ENCODE results near the gene TNFSF10. TPM values are rescaled to one million over a fixed set of nuclear protein-coding genes. Genes with fewer than 3 reads are reported as not detected.

Gene TNFSF10
- polyA plus RNA-seq, 2 of the 4 experiments (the other 2 are of a cell fraction): 0.48 to 0.92 TPM

DNA sequence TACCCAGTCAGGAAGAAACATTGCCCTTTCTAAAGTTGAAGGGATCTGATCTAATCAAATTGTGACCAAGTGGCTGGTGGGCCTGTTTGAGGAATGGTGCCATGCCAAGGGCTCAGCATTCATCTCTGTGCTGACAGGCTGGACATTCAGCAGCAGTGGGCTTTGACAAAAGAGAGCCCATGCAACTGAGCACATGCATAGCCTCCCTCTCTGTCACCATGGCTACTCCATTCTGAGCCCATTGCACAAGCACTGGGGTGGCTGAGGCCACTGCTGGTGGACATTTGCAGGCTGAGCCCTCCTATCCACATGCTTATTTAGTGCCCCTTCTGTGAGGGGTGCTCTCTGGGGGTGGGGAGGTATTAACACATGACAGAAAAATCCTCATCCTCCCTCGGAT, 28.6 kb upstream of the TNFSF10 start:
- DNase-seq (ENCODE audit: low read depth in 1 of 2, low spot score in 1 of 2) (no peak), ATAC-seq (no peak), FAIRE-seq (no peak)
- ChIA-PET POLR2A (no interaction called here), CTCF (interaction anchor here (0.5 kb wide), 1 partner anchor 46 kb away, joined by 3 read pairs; no protein-coding TSS in a partner anchor)
- Histone ChIP-seq H3K27ac (no peak overlapping the region), H3K4me1 (peaks cover 21% of the 10 kb centered on the region; the same call in 1 of the 3 replicates), H3K9me3 (no peaks in the 10 kb centered on the region), H3K4me2 (no peak overlapping the region), H3K4me3 (no peak overlapping the region)
- 94% methylated on average over 1 of the region's 1 CpG for WGBS (ENCODE audit: missing lambda C conversion rate)
- TF ChIP-seq RARB (CRISPR knock-in tag; IDR thresholded peaks at IDR 0.05) (no peak), TFCP2L1 (CRISPR knock-in tag; IDR thresholded peaks at IDR 0.05) (no peak), KDM5A (IDR thresholded peaks at IDR 0.05) (no peak), ZFP36 (IDR thresholded peaks at IDR 0.05; ENCODE audit: borderline replicate concordance, partially characterized antibody) (no peak), TP53 (CRISPR knock-in tag; IDR thresholded peaks at IDR 0.05) (no peak), EHMT2 (IDR thresholded peaks at IDR 0.05; ENCODE audit: low read depth) (no peak), SREBF2 (IDR thresholded peaks at IDR 0.05) (no peak), CHD4 (IDR thresholded peaks at IDR 0.05; ENCODE audit: borderline replicate concordance) (no peak), MYC (IDR thresholded peaks at IDR 0.05; ENCODE audit: borderline replicate concordance, low read length) (no peak)
- TF ChIP-seq, protein P1, sequence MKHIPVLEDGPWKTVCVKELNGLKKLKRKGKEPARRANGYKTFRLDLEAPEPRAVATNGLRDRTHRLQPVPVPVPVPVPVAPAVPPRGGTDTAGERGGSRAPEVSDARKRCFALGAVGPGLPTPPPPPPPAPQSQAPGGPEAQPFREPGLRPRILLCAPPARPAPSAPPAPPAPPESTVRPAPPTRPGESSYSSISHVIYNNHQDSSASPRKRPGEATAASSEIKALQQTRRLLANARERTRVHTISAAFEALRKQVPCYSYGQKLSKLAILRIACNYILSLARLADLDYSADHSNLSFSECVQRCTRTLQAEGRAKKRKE (CRISPR knock-in tag; IDR thresholded peaks at IDR 0.05; ENCODE audit: low read depth): no peak
- TF ChIP-seq, protein P2, sequence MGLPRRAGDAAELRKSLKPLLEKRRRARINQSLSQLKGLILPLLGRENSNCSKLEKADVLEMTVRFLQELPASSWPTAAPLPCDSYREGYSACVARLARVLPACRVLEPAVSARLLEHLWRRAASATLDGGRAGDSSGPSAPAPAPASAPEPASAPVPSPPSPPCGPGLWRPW (IDR thresholded peaks at IDR 0.05): no peak
- TF ChIP-seq, protein P3, sequence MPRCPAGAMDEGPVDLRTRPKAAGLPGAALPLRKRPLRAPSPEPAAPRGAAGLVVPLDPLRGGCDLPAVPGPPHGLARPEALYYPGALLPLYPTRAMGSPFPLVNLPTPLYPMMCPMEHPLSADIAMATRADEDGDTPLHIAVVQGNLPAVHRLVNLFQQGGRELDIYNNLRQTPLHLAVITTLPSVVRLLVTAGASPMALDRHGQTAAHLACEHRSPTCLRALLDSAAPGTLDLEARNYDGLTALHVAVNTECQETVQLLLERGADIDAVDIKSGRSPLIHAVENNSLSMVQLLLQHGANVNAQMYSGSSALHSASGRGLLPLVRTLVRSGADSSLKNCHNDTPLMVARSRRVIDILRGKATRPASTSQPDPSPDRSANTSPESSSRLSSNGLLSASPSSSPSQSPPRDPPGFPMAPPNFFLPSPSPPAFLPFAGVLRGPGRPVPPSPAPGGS (IDR thresholded peaks at IDR 0.05): no peak
- TF ChIP-seq, protein P4, sequence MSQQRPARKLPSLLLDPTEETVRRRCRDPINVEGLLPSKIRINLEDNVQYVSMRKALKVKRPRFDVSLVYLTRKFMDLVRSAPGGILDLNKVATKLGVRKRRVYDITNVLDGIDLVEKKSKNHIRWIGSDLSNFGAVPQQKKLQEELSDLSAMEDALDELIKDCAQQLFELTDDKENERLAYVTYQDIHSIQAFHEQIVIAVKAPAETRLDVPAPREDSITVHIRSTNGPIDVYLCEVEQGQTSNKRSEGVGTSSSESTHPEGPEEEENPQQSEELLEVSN (IDR thresholded peaks at IDR 0.05; ENCODE audit: borderline replicate concordance, low read depth): no peak
- TF ChIP-seq, protein P5, sequence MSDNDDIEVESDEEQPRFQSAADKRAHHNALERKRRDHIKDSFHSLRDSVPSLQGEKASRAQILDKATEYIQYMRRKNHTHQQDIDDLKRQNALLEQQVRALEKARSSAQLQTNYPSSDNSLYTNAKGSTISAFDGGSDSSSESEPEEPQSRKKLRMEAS (IDR thresholded peaks at IDR 0.05): no peak
- TF ChIP-seq, protein P6, sequence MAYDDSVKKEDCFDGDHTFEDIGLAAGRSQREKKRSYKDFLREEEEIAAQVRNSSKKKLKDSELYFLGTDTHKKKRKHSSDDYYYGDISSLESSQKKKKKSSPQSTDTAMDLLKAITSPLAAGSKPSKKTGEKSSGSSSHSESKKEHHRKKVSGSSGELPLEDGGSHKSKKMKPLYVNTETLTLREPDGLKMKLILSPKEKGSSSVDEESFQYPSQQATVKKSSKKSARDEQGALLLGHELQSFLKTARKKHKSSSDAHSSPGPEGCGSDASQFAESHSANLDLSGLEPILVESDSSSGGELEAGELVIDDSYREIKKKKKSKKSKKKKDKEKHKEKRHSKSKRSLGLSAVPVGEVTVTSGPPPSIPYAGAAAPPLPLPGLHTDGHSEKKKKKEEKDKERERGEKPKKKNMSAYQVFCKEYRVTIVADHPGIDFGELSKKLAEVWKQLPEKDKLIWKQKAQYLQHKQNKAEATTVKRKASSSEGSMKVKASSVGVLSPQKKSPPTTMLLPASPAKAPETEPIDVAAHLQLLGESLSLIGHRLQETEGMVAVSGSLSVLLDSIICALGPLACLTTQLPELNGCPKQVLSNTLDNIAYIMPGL (CRISPR knock-in tag; IDR thresholded peaks at IDR 0.05; ENCODE audit: borderline replicate concordance): no peak

DNA sequence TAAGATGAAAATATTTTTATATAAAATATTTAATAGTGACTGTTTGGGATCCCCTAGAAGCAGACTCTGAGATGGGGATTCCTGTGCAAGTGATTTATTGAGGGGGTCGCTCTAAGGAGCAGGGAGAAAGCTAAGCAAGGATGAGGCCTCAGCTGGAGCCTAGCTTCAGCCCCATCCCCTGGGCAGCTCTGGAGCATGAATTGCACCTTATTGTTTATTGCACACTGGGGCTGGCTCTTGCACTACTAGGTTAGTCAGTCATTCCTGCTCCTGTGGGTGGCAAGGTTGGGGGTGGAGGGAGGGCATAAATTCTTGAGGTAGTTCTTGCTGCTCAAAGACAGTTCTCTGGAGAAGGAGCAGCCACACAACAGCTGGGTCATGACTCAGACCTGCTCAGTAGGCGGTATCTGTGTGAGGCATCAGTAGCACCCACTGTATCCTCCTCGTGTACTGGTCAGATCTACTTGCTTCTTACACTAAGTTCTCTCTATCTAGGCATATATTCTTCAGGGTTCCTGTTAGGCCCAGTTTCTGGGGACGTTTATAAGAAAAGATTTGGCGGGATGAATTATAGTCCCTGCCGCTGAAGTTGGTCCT, 27.2 kb upstream of the TNFSF10 start:
- WGBS (ENCODE audit: missing lambda C conversion rate): 51% methylated on average over 6 of the region's 6 CpGs
- ATAC-seq: peak; percentile 90 to 98
- Histone ChIP-seq H3K4me2 (peak overlapping the region; percentile 29; the same call in 2 of the 3 replicates), H3K4me1 (peaks cover 21% of the 10 kb centered on the region; the same call in 1 of the 3 replicates), H3K4me3 (no peak overlapping the region), H3K27ac (peak overlapping the region; percentile 27 to 58; a peak in 3 of 6 replicates), H3K9me3 (no peaks in the 10 kb centered on the region)
- FAIRE-seq: no peak
- ChIA-PET CTCF (interaction anchor here (0.6 to 1.2 kb wide), 3 partner anchors 37 to 72 kb away, joined by 3 to 5 read pairs (median 3); no protein-coding TSS in a partner anchor), POLR2A (no interaction called here)
- TF ChIP-seq, protein P4 (IDR thresholded peaks at IDR 0.05; ENCODE audit: borderline replicate concordance, low read depth): no peak
- TF ChIP-seq, protein P7, sequence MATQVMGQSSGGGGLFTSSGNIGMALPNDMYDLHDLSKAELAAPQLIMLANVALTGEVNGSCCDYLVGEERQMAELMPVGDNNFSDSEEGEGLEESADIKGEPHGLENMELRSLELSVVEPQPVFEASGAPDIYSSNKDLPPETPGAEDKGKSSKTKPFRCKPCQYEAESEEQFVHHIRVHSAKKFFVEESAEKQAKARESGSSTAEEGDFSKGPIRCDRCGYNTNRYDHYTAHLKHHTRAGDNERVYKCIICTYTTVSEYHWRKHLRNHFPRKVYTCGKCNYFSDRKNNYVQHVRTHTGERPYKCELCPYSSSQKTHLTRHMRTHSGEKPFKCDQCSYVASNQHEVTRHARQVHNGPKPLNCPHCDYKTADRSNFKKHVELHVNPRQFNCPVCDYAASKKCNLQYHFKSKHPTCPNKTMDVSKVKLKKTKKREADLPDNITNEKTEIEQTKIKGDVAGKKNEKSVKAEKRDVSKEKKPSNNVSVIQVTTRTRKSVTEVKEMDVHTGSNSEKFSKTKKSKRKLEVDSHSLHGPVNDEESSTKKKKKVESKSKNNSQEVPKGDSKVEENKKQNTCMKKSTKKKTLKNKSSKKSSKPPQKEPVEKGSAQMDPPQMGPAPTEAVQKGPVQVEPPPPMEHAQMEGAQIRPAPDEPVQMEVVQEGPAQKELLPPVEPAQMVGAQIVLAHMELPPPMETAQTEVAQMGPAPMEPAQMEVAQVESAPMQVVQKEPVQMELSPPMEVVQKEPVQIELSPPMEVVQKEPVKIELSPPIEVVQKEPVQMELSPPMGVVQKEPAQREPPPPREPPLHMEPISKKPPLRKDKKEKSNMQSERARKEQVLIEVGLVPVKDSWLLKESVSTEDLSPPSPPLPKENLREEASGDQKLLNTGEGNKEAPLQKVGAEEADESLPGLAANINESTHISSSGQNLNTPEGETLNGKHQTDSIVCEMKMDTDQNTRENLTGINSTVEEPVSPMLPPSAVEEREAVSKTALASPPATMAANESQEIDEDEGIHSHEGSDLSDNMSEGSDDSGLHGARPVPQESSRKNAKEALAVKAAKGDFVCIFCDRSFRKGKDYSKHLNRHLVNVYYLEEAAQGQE (IDR thresholded peaks at IDR 0.05): no peak
- peak; percentile 15 to 45 for DNase-seq (ENCODE audit: low read depth in 1 of 2, low spot score in 1 of 2)

All from A549 (cell line).